Transverse colon (tissue), 4 donors: ENCODE measurements around the gene PATE4. TPM values are rescaled to one million over a fixed set of nuclear protein-coding genes. Genes with fewer than 3 reads are reported as not detected.

ENCODE experiments used
- DNase-seq: peaks from one replicate; pipeline ENCODE4 v3.0.0-alpha.2; 2019
- H3K27ac ChIP-seq, 4 donors: fragments of 200-600 bp; sonication (generic); 2 replicates each; pipeline ENCODE4 v1.5.1; 2016 to 2018; ENCODE audit warnings: inconsistent platforms in 4 of 4
- H3K27me3 ChIP-seq: fragments of 200-600 bp; sonication (generic); 2 replicates; pipeline ENCODE4 v1.5.1; 2017; ENCODE audit warnings: inconsistent platforms
- H3K36me3 ChIP-seq, 4 donors: fragments of 200-600 bp; sonication (generic); 2 replicates each; pipeline ENCODE4 v1.5.1; 2017 to 2019; ENCODE audit warnings: inconsistent platforms in 4 of 4
- H3K4me1 ChIP-seq, 4 donors: fragments of 200-600 bp; sonication (generic); 2 replicates each; pipeline ENCODE4 v1.5.1; 2017 to 2020; ENCODE audit warnings: inconsistent platforms in 4 of 4
- H3K4me3 ChIP-seq, 4 donors: fragments of 200-600 bp; sonication (generic); 1 replicate in 1 of 4; 2 replicates in 3 of 4; pipeline versions ENCODE4 v1.5.1 to v1.6.1; 2017 to 2019; ENCODE audit warnings: inconsistent platforms in 4 of 4
- H3K9me3 ChIP-seq, 2 donors: fragments of 200-600 bp; sonication (generic); 2 replicates each; pipeline ENCODE4 v1.5.1; 2017 to 2019; ENCODE audit warnings: inconsistent platforms in 2 of 2
- EP300 ChIP-seq: sonication (generic); formaldehyde crosslinking; IDR thresholded peaks from one replicate; pipeline ENCODE4 v1.6.1; 2017; ENCODE audit warnings: antibody characterized with exemption, low read depth
- POLR2A ChIP-seq: fragments of 450-650 bp; IDR thresholded peaks from one replicate; pipeline ENCODE4 v1.6.1; 2016; ENCODE audit warnings: antibody characterized with exemption, mild to moderate bottlenecking, moderate library complexity
- POLR2AphosphoS5 ChIP-seq, 3 donors: sonication (generic); formaldehyde crosslinking; IDR thresholded peaks; one replicate each; pipeline ENCODE4 v1.6.1; 2016; ENCODE audit warnings: antibody characterized with exemption in 3 of 3
- WGBS, 2 donors: methylation state at CpG; one replicate each; pipeline ENCODE4 v1.1.5; 2018; ENCODE audit warnings: low coverage in 1 of 2; 5-methylcytosine and 5-hydroxymethylcytosine counted together
- in situ Hi-C, 4 donors: fragments of 200-750 bp; cut with MboI; loops; one replicate each; pipeline versions ENCODE4 v1.15.0 to v1.15.1; 2017; ENCODE audit warnings: low sequenced_read_pairs in 3 of 4, low pct_ligation_motif_present in 1 of 4, low pct_unique_long_range_greater_than_20kb in 1 of 4
- intact Hi-C: fragments of 100-400 bp; cut with DNase I; formaldehyde crosslinking; loops from one replicate; pipeline ENCODE4 v1.15.1; 2023; ENCODE audit warnings: low total_unique reads
- total RNA-seq, 4 donors: library from RNA; depleted of rRNA; stranded (reverse); fragments of >200 nt; gene quantifications; one replicate each; pipeline ENCODE4 v1.1.0, GENCODE V29; 2016
- TF ChIP-seq, protein P1 (sequence below), 5 experiments: fragments of 200-600 bp in 3 of 5; fragments of 450-650 bp in 2 of 5; sonication (generic) in 3 of 5; IDR thresholded peaks; 1 replicate in 2 of 5; 2 replicates in 3 of 5; pipeline ENCODE4 v1.5.1; 2016 to 2017; ENCODE audit warnings: antibody characterized with exemption in 5 of 5, inconsistent platforms in 3 of 5, mild to moderate bottlenecking in 2 of 5, moderate library complexity in 1 of 5

PATE4 gene
- total RNA-seq, 4 donors from 2014 or later: not detected

DNA sequence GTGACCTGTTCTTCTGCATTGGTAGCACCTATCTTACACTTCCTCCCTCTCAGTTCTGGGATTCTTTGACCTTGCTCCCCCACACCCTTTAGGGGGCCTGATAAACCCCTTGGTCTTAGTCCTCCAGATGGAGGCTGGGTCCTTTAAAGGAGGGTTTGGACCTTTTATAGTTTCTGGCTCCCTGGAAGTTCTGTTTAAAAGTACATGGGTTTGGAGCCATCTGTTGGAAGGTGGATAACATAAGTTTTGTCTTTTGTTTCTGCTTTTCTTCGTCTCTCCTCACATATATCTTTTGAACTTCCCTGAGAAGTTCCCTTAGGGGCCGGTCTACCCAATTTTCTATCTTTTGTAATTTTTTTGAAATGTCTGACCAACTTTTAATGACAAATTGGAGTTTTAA is 36.4 kb downstream of the PATE4 start:
- Histone ChIP-seq H3K27me3 (no peaks in the 10 kb centered on the region), H3K4me3 (no peak overlapping the region), H3K36me3 (no peaks in the 10 kb centered on the region), H3K9me3 (no peaks in the 10 kb centered on the region), H3K27ac (no peak overlapping the region), H3K4me1 (no peaks in the 10 kb centered on the region)
- no peak for DNase-seq
- WGBS, 2 donors: 54 to 74% methylated on average over 2 of the region's 2 CpGs
- in situ Hi-C loops: no loop called here
- TF ChIP-seq, protein P1, sequence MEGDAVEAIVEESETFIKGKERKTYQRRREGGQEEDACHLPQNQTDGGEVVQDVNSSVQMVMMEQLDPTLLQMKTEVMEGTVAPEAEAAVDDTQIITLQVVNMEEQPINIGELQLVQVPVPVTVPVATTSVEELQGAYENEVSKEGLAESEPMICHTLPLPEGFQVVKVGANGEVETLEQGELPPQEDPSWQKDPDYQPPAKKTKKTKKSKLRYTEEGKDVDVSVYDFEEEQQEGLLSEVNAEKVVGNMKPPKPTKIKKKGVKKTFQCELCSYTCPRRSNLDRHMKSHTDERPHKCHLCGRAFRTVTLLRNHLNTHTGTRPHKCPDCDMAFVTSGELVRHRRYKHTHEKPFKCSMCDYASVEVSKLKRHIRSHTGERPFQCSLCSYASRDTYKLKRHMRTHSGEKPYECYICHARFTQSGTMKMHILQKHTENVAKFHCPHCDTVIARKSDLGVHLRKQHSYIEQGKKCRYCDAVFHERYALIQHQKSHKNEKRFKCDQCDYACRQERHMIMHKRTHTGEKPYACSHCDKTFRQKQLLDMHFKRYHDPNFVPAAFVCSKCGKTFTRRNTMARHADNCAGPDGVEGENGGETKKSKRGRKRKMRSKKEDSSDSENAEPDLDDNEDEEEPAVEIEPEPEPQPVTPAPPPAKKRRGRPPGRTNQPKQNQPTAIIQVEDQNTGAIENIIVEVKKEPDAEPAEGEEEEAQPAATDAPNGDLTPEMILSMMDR (IDR thresholded peaks at IDR 0.05): no peak
- TF ChIP-seq POLR2AphosphoS5 (IDR thresholded peaks at IDR 0.05) (no peak), POLR2A (no peak), EP300 (no peak)
- intact Hi-C loops: no loop called here

DNA sequence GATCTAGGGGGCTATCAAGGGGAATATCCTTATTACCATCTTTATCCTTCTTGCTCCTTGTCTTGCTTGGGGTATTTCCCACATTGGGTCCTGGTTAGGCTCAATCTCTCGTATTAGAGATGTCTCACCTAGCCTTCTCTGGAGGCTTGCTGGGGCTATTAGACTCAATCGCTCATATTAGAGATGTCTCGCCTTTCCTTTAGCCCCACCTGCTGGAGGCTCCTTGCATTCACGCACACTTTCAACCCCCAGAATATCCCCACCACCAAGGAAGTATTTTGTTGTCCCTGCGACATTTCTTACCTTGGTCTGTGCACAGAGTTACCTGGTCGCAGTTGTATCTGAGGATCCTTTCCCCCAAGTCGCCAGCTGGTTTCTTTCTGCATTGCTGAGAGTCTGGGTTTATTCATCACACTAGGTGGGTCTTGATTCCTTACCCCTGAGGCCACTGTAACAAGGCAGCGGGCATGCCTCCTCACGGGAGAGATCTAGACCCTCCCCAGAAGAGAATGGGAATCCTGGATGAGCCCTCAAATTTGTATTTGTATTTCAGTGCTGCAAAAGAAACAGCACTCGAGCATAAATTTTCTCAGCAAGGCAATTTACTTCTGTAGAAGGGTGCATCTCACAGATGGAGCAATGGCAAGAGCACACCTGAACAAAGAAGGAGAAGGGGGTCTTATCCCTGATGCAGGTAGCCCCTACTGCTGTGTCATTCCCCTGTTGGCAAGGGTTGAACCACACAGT is 38.4 kb downstream of the PATE4 start:
- 80 to 85% methylated on average over 6 to 10 of the region's 10 CpGs for WGBS, 2 donors
- in situ Hi-C loops (no loop called here), intact Hi-C loops (loop anchor here (5.0 kb wide), 1 partner anchor 304 kb away; the partner anchor contains the start of gene EI24)
- H3K27me3 ChIP-seq: no peaks in the 10 kb centered on the region
- no peak overlapping the region for H3K27ac ChIP-seq
- H3K9me3 ChIP-seq: no peaks in the 10 kb centered on the region
- TF ChIP-seq EP300: no peak
- TF ChIP-seq POLR2A: no peak
- TF ChIP-seq, protein P1 (IDR thresholded peaks at IDR 0.05): peak in 2 of 5 experiments; percentile 13
- H3K4me3 ChIP-seq: no peak overlapping the region
- no peak for DNase-seq
- H3K4me1 ChIP-seq: no peaks in the 10 kb centered on the region
- H3K36me3 ChIP-seq: no peaks in the 10 kb centered on the region

DNA sequence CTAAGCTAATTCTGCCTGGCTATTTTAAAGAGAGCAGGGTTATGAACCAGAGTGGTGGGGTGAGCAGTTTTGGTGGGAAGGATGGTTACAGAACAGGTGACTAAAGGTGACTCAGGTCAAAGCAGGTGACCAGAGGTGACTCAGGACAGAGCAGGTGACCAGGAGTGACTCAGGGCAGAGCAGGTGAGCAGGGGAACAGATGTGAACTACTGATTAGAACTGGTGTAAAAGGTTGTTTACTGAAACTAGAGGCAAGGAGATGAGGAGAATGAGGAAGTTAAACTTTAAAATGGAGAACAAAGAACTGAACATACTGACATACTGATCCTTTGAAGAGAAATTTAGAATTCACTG is 39.0 kb downstream of the PATE4 start:
- in situ Hi-C loops: no loop called here

DNA sequence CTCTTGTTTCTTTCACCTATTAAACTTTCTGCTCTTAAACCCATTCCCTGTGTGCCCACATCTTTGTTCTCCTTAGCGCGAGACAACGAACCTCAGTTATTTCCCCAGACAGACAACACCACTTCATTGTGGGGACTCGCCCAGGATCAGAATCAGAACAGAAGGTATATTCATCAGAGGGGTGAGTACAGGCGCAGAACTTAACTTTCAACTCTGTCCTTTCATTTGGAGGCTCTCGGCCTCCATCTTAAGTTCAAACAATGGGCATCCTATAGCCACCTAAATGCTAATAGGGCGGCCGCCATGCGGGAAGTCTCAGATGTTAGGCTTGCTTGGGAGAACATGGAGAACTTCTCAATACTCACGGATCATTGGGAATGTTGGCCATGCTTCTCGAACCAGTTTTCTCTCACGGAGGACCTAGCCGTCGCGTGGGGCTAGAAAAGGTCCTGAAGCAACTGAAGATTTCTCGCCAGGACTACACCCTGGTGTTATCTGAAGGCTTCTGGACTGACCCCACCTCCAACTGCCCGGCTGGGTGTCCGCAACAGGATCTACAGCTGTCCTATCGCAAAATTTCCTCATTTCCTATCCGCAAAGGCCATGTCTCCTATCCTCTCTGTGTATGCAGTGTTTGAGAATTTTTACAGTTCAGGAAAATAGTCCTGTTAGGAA is 40.9 kb downstream of the PATE4 start:
- 81% methylated on average over 19 of the region's 20 CpGs; no CpG with 5 or more reads in 1 of the 2 donors for WGBS, 2 donors
- H3K4me1 ChIP-seq: no peaks in the 10 kb centered on the region
- TF ChIP-seq EP300 (no peak), POLR2A (no peak), POLR2AphosphoS5 (IDR thresholded peaks at IDR 0.05) (no peak)
- TF ChIP-seq, protein P1 (IDR thresholded peaks at IDR 0.05): no peak
- H3K9me3 ChIP-seq: no peaks in the 10 kb centered on the region
- intact Hi-C loops: loop anchor here (5.0 kb wide), 1 partner anchor 307 kb away; the partner anchor contains the start of gene EI24
- no peak overlapping the region for H3K27ac ChIP-seq
- H3K27me3 ChIP-seq: no peaks in the 10 kb centered on the region
- no peak for DNase-seq
- in situ Hi-C loops: no loop called here
- H3K4me3 ChIP-seq: no peak overlapping the region
- no peaks in the 10 kb centered on the region for H3K36me3 ChIP-seq

More for the DNA sequence above, 39.0 kb downstream of the PATE4 start:
- H3K4me3 ChIP-seq: no peak overlapping the region
- intact Hi-C loops: loop anchor here (5.0 kb wide), 1 partner anchor 305 kb away; the partner anchor contains the start of gene EI24
- H3K27ac ChIP-seq: no peak overlapping the region
- no peaks in the 10 kb centered on the region for H3K36me3 ChIP-seq
- H3K27me3 ChIP-seq: no peaks in the 10 kb centered on the region
- no peaks in the 10 kb centered on the region for H3K4me1 ChIP-seq
- no peak for DNase-seq
- no peak for TF ChIP-seq POLR2AphosphoS5 (IDR thresholded peaks at IDR 0.05)
- TF ChIP-seq EP300: no peak
- no peak for TF ChIP-seq POLR2A
- TF ChIP-seq, protein P1 (IDR thresholded peaks at IDR 0.05): no peak
- H3K9me3 ChIP-seq: no peaks in the 10 kb centered on the region
